ENCODE results near the gene ANKS1A.
"Not testable (repeated sequence)": the region's sequence is repeated elsewhere in the genome, so short reads cannot be mapped to it uniquely, and the experiment has no call there.

ANKS1A gene

DNA sequence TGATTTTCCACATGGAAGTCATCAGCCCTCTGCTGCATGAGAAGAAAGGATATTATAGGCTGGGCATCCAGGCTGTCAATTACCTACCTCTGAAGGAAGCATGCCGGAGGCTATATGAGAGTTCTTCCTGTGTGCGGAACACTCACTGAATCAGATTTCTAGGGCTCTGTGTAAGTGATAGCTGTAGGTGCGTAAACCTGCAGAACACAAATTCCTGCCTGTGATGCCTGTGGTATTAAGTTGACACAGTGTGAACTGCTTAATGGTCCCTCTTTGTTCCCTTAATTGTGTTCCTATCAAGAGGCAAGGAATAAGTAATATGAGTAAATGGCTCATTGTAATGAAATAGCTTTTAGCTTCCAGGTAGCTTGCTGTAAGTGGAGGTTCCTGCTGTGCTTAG lies 103.3 kb downstream of the ANKS1A start:
- Histone ChIP-seq H3K9me3 (ENCODE audit: control insufficient read depth, low read length) (no peaks in the 10 kb centered on the region), H3K4me3 (ENCODE audit: low read length) (no peak overlapping the region), H3K9ac (ENCODE audit: low read length) (no peak overlapping the region), H3K4me1 (ENCODE audit: control insufficient read depth, insufficient read depth, low read length) (no peaks in the 10 kb centered on the region), H3K36me3 (ENCODE audit: control insufficient read depth, insufficient read depth, low read length) (peaks cover 6% of the 10 kb centered on the region), H3K27me3 (ENCODE audit: control insufficient read depth, insufficient read depth, low read length) (no peaks in the 10 kb centered on the region)

DNA sequence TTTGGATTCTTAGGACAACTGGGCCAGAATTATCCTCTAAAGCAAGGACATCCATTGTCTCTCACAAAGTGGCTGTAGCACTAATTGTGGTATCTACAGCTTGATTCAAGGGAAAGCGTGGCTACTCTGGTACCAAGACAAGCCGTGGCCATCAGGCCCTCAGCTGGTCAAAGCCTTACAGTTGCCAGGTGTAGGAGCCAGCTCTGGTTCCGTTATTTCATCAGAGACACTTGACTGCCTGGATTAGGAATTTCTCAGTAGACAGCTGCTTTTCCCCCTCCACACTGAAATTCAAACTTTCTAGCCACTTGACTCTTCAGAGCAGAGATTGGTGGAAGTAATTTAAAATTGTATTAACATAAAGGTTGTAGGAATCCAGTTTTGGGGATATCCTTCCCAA lies 104.2 kb downstream of the ANKS1A start:
- H3K36me3 ChIP-seq (ENCODE audit: control insufficient read depth, insufficient read depth, low read length): peaks cover 6% of the 10 kb centered on the region
- H3K4me1 ChIP-seq (ENCODE audit: control insufficient read depth, insufficient read depth, low read length): no peaks in the 10 kb centered on the region
- no peaks in the 10 kb centered on the region for H3K9me3 ChIP-seq (ENCODE audit: control insufficient read depth, low read length)
- H3K9ac ChIP-seq (ENCODE audit: low read length): no peak overlapping the region
- no peaks in the 10 kb centered on the region for H3K27me3 ChIP-seq (ENCODE audit: control insufficient read depth, insufficient read depth, low read length)
- no peak overlapping the region for H3K4me3 ChIP-seq (ENCODE audit: low read length)

- H3K36me3 ChIP-seq (ENCODE audit: control insufficient read depth, insufficient read depth, low read length): peaks cover 6% of the 10 kb centered on the region
- no peak overlapping the region for H3K9ac ChIP-seq (ENCODE audit: low read length)
- H3K4me3 ChIP-seq (ENCODE audit: low read length): no peak overlapping the region
- H3K27me3 ChIP-seq (ENCODE audit: control insufficient read depth, insufficient read depth, low read length): no peaks in the 10 kb centered on the region
- H3K9me3 ChIP-seq (ENCODE audit: control insufficient read depth, low read length): no peaks in the 10 kb centered on the region
- peaks cover 1% of the 10 kb centered on the region for H3K4me1 ChIP-seq (ENCODE audit: control insufficient read depth, insufficient read depth, low read length)
These were observed 105.6 kb downstream of the ANKS1A start for GRCh38 chr6:34994693-34995092.

DNA sequence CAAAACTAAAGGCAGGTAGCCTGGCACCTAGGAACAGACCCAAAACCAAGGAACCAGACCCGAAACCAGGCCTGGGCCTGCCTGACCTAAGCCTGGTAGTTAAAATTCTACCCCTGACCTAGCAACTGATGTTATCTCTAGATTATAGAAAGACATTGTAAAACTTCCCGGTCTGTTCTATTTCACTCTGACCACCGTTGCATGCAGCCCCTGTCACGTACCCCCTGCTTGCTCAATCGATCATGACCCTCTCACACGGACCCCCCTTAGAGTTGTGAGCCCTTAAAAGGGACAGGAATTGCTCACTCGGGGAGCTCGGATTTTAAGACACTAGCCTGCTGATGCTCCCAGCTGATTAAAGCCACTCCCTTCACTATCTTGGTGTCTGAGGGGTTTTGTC lies 109.4 kb downstream of the ANKS1A start:
- not testable (repeated sequence) for H3K4me1 ChIP-seq (ENCODE audit: control insufficient read depth, insufficient read depth, low read length); H3K36me3 ChIP-seq (ENCODE audit: control insufficient read depth, insufficient read depth, low read length); H3K27me3 ChIP-seq (ENCODE audit: control insufficient read depth, insufficient read depth, low read length); H3K9ac ChIP-seq (ENCODE audit: low read length); H3K9me3 ChIP-seq (ENCODE audit: control insufficient read depth, low read length); H3K4me3 ChIP-seq (ENCODE audit: low read length)

- H3K4me1 ChIP-seq (ENCODE audit: control insufficient read depth, insufficient read depth, low read length); H3K36me3 ChIP-seq (ENCODE audit: control insufficient read depth, insufficient read depth, low read length); H3K9me3 ChIP-seq (ENCODE audit: control insufficient read depth, low read length); H3K27me3 ChIP-seq (ENCODE audit: control insufficient read depth, insufficient read depth, low read length); H3K9ac ChIP-seq (ENCODE audit: low read length); H3K4me3 ChIP-seq (ENCODE audit: low read length): not testable (repeated sequence)
These were observed 110.1 kb downstream of the ANKS1A start for GRCh38 chr6:34999153-34999552.

GRCh38 chr6:34999962-35000361 lies 110.9 kb downstream of the ANKS1A start:
- H3K36me3 ChIP-seq (ENCODE audit: control insufficient read depth, insufficient read depth, low read length); H3K27me3 ChIP-seq (ENCODE audit: control insufficient read depth, insufficient read depth, low read length); H3K4me3 ChIP-seq (ENCODE audit: low read length): not testable (repeated sequence)

GRCh38 chr6:35001349-35001748 lies 112.3 kb downstream of the ANKS1A start:
- H3K9ac ChIP-seq (ENCODE audit: low read length); H3K9me3 ChIP-seq (ENCODE audit: control insufficient read depth, low read length); H3K4me1 ChIP-seq (ENCODE audit: control insufficient read depth, insufficient read depth, low read length); H3K4me3 ChIP-seq (ENCODE audit: low read length); H3K27me3 ChIP-seq (ENCODE audit: control insufficient read depth, insufficient read depth, low read length); H3K36me3 ChIP-seq (ENCODE audit: control insufficient read depth, insufficient read depth, low read length): not testable (repeated sequence)

More at GRCh38 chr6:34999962-35000361, 110.9 kb downstream of the ANKS1A start:
- H3K4me1 ChIP-seq (ENCODE audit: control insufficient read depth, insufficient read depth, low read length); H3K9ac ChIP-seq (ENCODE audit: low read length); H3K9me3 ChIP-seq (ENCODE audit: control insufficient read depth, low read length): not testable (repeated sequence)

- not testable (repeated sequence) for H3K9ac ChIP-seq (ENCODE audit: low read length); H3K9me3 ChIP-seq (ENCODE audit: control insufficient read depth, low read length); H3K4me3 ChIP-seq (ENCODE audit: low read length); H3K4me1 ChIP-seq (ENCODE audit: control insufficient read depth, insufficient read depth, low read length); H3K36me3 ChIP-seq (ENCODE audit: control insufficient read depth, insufficient read depth, low read length); H3K27me3 ChIP-seq (ENCODE audit: control insufficient read depth, insufficient read depth, low read length)
These were observed 115.0 kb downstream of the ANKS1A start for GRCh38 chr6:35003886-35004530.

- Histone ChIP-seq H3K9ac (ENCODE audit: low read length) (no peak overlapping the region), H3K27me3 (ENCODE audit: control insufficient read depth, insufficient read depth, low read length) (no peaks in the 10 kb centered on the region), H3K4me1 (ENCODE audit: control insufficient read depth, insufficient read depth, low read length) (no peaks in the 10 kb centered on the region), H3K4me3 (ENCODE audit: low read length) (no peak overlapping the region), H3K36me3 (ENCODE audit: control insufficient read depth, insufficient read depth, low read length) (no peaks in the 10 kb centered on the region), H3K9me3 (ENCODE audit: control insufficient read depth, low read length) (no peaks in the 10 kb centered on the region)
These were observed 118.0 kb downstream of the ANKS1A start for GRCh38 chr6:35007016-35007415.

DNA sequence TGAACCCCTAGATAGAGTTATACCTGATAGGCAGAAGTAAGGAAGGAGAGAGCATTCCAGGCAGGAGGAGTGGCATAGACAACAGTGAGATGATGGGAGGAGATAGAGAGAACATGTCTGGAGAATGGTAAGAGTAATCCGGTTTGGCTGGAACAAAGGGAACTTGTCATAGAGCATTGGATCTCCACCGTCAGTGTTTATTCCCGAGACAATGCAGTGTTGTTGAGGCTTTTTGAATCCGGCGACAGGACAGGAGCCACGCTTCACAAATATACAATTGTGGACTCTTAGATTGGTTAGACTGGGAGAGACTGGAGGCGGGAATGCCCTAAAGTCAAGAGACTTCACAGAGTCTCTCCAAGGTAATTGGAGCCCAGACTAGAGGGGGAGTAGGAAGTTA lies 119.8 kb downstream of the ANKS1A start:
- H3K36me3 ChIP-seq (ENCODE audit: control insufficient read depth, insufficient read depth, low read length): no peaks in the 10 kb centered on the region
- H3K4me3 ChIP-seq (ENCODE audit: low read length): no peak overlapping the region
- H3K9ac ChIP-seq (ENCODE audit: low read length): no peak overlapping the region
- no peaks in the 10 kb centered on the region for H3K9me3 ChIP-seq (ENCODE audit: control insufficient read depth, low read length)
- H3K27me3 ChIP-seq (ENCODE audit: control insufficient read depth, insufficient read depth, low read length): no peaks in the 10 kb centered on the region
- no peaks in the 10 kb centered on the region for H3K4me1 ChIP-seq (ENCODE audit: control insufficient read depth, insufficient read depth, low read length)

GRCh38 chr6:35011096-35012041 lies 122.3 kb downstream of the ANKS1A start:
- Histone ChIP-seq H3K4me1 (ENCODE audit: control insufficient read depth, insufficient read depth, low read length) (no peaks in the 10 kb centered on the region), H3K36me3 (ENCODE audit: control insufficient read depth, insufficient read depth, low read length) (no peaks in the 10 kb centered on the region), H3K9me3 (ENCODE audit: control insufficient read depth, low read length) (no peaks in the 10 kb centered on the region), H3K9ac (ENCODE audit: low read length) (no peak overlapping the region), H3K27me3 (ENCODE audit: control insufficient read depth, insufficient read depth, low read length) (no peaks in the 10 kb centered on the region), H3K4me3 (ENCODE audit: low read length) (no peak overlapping the region)

- Histone ChIP-seq H3K9ac (ENCODE audit: low read length) (no peak overlapping the region), H3K4me1 (ENCODE audit: control insufficient read depth, insufficient read depth, low read length) (no peaks in the 10 kb centered on the region), H3K9me3 (ENCODE audit: control insufficient read depth, low read length) (no peaks in the 10 kb centered on the region)
These were observed 124.6 kb downstream of the ANKS1A start for GRCh38 chr6:35013701-35014100.

More at GRCh38 chr6:35013701-35014100, 124.6 kb downstream of the ANKS1A start:
- Histone ChIP-seq H3K36me3 (ENCODE audit: control insufficient read depth, insufficient read depth, low read length) (no peaks in the 10 kb centered on the region), H3K27me3 (ENCODE audit: control insufficient read depth, insufficient read depth, low read length) (no peaks in the 10 kb centered on the region), H3K4me3 (ENCODE audit: low read length) (no peak overlapping the region)

All from mucosa of stomach (tissue), 1 donor.